ENCODE data around the gene PPIF.

- TF ChIP-seq ARNT (IDR thresholded peaks at IDR 0.05) (no peak), ELF4 (IDR thresholded peaks at IDR 0.05) (no peak), SP1 (IDR thresholded peaks at IDR 0.05) (no peak), LEF1 (IDR thresholded peaks at IDR 0.05; ENCODE audit: borderline replicate concordance) (no peak), SUZ12 (IDR thresholded peaks at IDR 0.05) (no peak), FOXM1 (IDR thresholded peaks at IDR 0.05; ENCODE audit: borderline replicate concordance) (no peak)
Observed at GRCh38 chr10:79315602-79315920, 31.7 kb upstream of the PPIF start.
